Left ventricle myocardium inferior (tissue), 1 donor: Measurements from ENCODE around the gene RBM22. TPM values are rescaled to one million over a fixed set of nuclear protein-coding genes. Genes with fewer than 3 reads are reported as not detected.

ENCODE experiments used
- DNase-seq: peaks from one replicate; pipeline ENCODE4 v3.0.0-alpha.2; 2020
- H3K27ac ChIP-seq: fragments of 200-600 bp; replicated peaks from 2 replicates; pipeline ENCODE4 v1.8.0; 2021
- H3K27me3 ChIP-seq: fragments of 200-600 bp; 2 replicates; pipeline ENCODE4 v1.8.0; 2021; ENCODE audit warnings: low read depth
- H3K36me3 ChIP-seq: fragments of 200-600 bp; 2 replicates; pipeline ENCODE4 v1.8.0; 2021
- H3K4me1 ChIP-seq: fragments of 200-600 bp; 2 replicates; pipeline ENCODE4 v1.8.0; 2021
- H3K4me3 ChIP-seq: fragments of 200-600 bp; 2 replicates; pipeline ENCODE4 v1.8.0; 2021; ENCODE audit warnings: mild to moderate bottlenecking, moderate library complexity
- H3K9me3 ChIP-seq: fragments of 200-600 bp; replicated peaks from 2 replicates; pipeline ENCODE4 v1.8.0; 2021
- CTCF ChIP-seq: fragments of 200-600 bp; IDR thresholded peaks from 2 replicates; pipeline ENCODE4 v1.8.0; 2021; ENCODE audit warnings: antibody characterized with exemption, mild to moderate bottlenecking, borderline replicate concordance
- intact Hi-C: fragments of 100-400 bp; cut with micrococcal nuclease; formaldehyde crosslinking; loops from one replicate; pipeline ENCODE4 v1.11.0; 2022
- total RNA-seq: library from RNA; stranded (reverse); fragmentation: NEBNext Ultra II Directional; extraction: Animal tissue kit (Norgen Biotek cat#: 25700); gene quantifications from one replicate; pipeline ENCODE4 v1.2.1, GENCODE V29; 2021
- donor health status: DM: no; HTN: yes; CAD: no; lungs with severe emphysema.

Gene RBM22
- total RNA-seq, 1 donor from 2014 or later, result 25.2 TPM

- Histone ChIP-seq H3K9me3 (no peaks in the 10 kb centered on the region), H3K27me3 (no peaks in the 10 kb centered on the region), H3K27ac (peak overlapping the region; percentile 94), H3K36me3 (peaks cover 12% of the 10 kb centered on the region), H3K4me3 (peak overlapping the region; percentile 71), H3K4me1 (peaks cover 84% of the 10 kb centered on the region)
- TF ChIP-seq CTCF, result peak; percentile 81
- intact Hi-C loops, result loop anchor here (5.0 kb wide), 2 partner anchors 69 to 94 kb away; no protein-coding TSS in a partner anchor
- peak; percentile 77 for DNase-seq
These were observed 44.4 kb downstream of the RBM22 start for GRCh38 chr5:150656191-150657132.

- Histone ChIP-seq H3K36me3 (peaks cover 24% of the 10 kb centered on the region), H3K27me3 (no peaks in the 10 kb centered on the region), H3K4me3 (no peak overlapping the region), H3K4me1 (peaks cover 86% of the 10 kb centered on the region), H3K9me3 (no peaks in the 10 kb centered on the region), H3K27ac (peak overlapping the region; percentile 94)
- TF ChIP-seq CTCF, result no peak
- intact Hi-C loops, result loop anchor here (5.0 kb wide), 2 partner anchors 68 to 93 kb away; no protein-coding TSS in a partner anchor
- no peak for DNase-seq
These were observed 45.6 kb downstream of the RBM22 start for GRCh38 chr5:150655221-150655620.

- H3K4me1 ChIP-seq, result peaks cover 86% of the 10 kb centered on the region
- intact Hi-C loops, result no loop called here
- DNase-seq, result no peak
- H3K27ac ChIP-seq, result peak overlapping the region; percentile 62
- no peak overlapping the region for H3K4me3 ChIP-seq
- H3K27me3 ChIP-seq, result no peaks in the 10 kb centered on the region
- no peaks in the 10 kb centered on the region for H3K9me3 ChIP-seq
- no peak for TF ChIP-seq CTCF
- H3K36me3 ChIP-seq, result peaks cover 37% of the 10 kb centered on the region
These were observed 46.9 kb downstream of the RBM22 start for GRCh38 chr5:150653762-150654556.

GRCh38 chr5:150653145-150653761 lies 47.6 kb downstream of the RBM22 start:
- Histone ChIP-seq H3K4me1 (peaks cover 86% of the 10 kb centered on the region), H3K27ac (peak overlapping the region; percentile 62), H3K36me3 (peaks cover 44% of the 10 kb centered on the region), H3K4me3 (no peak overlapping the region), H3K9me3 (no peaks in the 10 kb centered on the region), H3K27me3 (no peaks in the 10 kb centered on the region)
- TF ChIP-seq CTCF, result no peak
- DNase-seq, result no peak
- intact Hi-C loops, result no loop called here
